Central memory CD4-positive, alpha-beta T cell (primary cell): ENCODE results near the gene TIMELESS.
A peak's percentile ranks its signal among the peaks of the same experiment; 100 is the strongest.
"Not testable (repeated sequence)": the region's sequence is repeated elsewhere in the genome, so short reads cannot be mapped to it uniquely, and the experiment has no call there.

ENCODE experiments used
- DNase-seq: peaks from one replicate; pipeline ENCODE4 v3.0.0; 2022
- total RNA-seq, 3 experiments: gene quantifications; one replicate each; lab custom pipeline; 2026; lab: John Stamatoyannopoulos, UW

Gene TIMELESS, protein sequence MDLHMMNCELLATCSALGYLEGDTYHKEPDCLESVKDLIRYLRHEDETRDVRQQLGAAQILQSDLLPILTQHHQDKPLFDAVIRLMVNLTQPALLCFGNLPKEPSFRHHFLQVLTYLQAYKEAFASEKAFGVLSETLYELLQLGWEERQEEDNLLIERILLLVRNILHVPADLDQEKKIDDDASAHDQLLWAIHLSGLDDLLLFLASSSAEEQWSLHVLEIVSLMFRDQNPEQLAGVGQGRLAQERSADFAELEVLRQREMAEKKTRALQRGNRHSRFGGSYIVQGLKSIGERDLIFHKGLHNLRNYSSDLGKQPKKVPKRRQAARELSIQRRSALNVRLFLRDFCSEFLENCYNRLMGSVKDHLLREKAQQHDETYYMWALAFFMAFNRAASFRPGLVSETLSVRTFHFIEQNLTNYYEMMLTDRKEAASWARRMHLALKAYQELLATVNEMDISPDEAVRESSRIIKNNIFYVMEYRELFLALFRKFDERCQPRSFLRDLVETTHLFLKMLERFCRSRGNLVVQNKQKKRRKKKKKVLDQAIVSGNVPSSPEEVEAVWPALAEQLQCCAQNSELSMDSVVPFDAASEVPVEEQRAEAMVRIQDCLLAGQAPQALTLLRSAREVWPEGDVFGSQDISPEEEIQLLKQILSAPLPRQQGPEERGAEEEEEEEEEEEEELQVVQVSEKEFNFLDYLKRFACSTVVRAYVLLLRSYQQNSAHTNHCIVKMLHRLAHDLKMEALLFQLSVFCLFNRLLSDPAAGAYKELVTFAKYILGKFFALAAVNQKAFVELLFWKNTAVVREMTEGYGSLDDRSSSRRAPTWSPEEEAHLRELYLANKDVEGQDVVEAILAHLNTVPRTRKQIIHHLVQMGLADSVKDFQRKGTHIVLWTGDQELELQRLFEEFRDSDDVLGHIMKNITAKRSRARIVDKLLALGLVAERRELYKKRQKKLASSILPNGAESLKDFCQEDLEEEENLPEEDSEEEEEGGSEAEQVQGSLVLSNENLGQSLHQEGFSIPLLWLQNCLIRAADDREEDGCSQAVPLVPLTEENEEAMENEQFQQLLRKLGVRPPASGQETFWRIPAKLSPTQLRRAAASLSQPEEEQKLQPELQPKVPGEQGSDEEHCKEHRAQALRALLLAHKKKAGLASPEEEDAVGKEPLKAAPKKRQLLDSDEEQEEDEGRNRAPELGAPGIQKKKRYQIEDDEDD
- 11.2 to 59.1 (median 13.2) reads per million in 3 experiments for total RNA-seq

DNA sequence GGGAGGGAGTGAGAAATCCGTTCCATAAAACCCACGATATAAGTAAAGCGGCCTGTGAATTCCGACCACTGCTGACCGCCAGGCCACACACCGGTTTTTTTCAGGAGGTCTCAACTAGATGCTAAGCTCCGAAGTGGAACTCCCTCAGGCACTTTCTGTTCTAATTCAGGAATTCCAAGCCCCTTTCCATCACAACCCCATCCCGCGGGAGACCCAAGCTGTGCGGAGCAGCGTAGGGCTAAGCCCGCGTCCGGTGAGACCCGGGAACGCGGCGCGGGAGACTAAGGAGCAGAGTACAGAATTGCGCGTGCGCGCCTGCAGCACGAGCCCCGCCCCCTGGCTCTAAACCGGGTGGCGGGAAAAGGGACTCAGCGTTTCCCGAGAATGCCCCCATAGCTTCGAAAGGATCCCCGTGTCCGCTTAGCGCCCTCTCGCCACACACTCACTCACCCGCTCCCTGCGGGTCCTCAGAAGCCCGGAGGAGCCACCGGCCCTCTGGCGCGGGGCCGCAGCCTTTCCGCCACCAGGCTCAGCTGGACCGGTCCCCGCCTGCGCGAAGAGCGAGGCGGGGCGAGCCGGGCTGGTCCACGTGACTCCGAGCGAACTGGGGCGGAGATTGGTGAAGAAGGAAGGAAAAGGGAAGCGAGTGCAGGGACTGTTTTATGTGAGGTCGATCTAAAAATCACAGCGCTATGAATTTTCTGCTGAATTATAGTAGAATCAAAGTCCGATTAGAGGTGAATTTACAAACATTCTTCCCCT lies at the start of gene TIMELESS:
Gene TIMELESS (minus strand): TSS at position 567 of the 762 bp plus-strand sequence. CDS start 15,256 bp downstream, outside the sequence.
- DNase-seq: peak; percentile 84

DNA sequence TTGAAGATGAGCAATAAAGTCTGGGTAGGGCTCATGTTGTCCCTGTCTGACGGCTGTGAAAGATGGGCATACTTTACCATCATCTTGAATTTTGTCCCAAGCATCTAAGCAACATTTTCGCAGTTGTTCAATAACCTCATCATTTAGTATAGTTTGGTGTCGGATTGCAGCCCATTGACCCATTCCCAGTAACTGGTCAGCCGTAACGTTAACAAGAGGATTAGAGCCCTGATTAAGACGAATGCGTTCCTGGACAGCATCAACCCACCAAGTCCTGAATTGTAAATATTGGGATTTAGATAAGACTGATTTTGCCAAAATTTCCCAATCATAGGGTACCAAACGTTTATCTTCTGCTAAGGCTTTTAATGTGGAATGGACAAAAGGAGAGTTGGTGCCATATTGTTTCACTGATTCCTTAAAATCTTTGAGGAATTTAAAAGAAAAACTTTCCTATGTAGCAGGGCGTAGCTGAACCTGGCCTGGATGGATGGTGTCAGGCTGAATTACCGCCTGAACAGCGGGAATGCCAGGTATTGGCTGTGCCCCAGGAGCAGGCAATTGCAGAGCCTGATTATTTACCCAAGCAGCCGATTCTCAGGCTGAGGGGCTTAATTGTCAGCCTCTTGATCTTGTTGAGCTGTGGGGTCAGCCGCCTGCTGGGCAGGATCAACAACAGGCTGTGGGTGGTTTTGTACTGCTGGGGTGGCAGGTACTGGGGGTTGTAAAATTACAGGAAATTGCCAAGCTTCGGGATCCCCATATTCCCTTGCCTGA lies 49.1 kb upstream of the TIMELESS start:
- DNase-seq: not testable (repeated sequence)

DNA sequence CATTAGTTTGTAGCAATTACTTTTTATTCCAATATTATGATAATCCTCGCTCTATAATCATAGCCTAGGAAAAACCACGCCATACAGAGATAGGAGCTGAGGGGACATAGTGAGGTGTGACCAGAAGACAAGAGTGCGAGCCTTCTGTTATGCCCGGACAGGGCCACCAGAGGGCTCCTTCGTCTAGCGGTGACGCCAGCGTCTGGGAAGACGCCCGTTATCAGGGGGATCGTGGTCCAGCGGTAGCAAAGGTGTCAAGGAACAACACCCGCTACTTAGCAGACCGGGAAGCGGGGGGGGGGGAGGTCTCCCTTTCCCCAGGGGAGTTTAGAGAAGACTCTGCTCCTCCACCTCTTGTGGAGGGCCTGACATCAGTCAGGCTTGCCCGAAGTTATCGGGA lies 47.5 kb upstream of the TIMELESS start:
- peak; percentile 9 for DNase-seq

DNA sequence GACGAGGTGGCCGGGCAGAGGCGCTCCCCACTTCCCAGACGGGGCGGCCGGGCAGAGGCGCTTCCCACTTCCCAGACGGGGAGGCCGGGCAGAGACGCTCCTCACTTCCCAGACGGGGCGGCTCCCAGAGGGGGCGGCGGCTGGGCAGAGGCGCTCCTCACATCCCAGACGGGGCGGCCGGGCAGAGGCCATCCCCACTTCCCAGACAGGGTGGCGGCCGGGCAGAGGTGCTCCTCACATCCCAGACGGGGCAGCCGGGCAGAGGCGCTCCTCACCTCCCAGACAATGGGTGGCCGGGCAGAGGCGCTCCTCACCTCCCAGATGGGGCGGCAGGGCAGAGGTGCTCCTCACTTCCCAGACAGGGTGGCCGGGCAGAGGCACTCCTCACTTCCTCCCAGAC lies 45.3 kb upstream of the TIMELESS start:
- not testable (repeated sequence) for DNase-seq

DNA sequence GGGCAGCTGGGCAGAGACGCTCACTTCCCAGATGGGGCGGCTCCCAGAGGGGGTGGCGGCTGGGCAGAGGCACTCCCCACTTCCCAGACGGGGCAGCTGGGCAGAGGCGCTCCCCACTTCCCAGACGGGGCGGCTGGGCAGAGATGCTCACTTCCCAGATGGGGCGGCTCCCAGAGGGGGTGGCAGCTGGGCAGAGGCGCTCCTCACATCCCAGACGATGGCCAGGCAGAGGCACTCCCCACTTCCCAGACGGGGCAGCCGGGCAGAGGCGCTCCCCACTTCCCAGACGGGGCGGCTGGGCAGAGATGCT lies 44.8 kb upstream of the TIMELESS start:
- not testable (repeated sequence) for DNase-seq

DNA sequence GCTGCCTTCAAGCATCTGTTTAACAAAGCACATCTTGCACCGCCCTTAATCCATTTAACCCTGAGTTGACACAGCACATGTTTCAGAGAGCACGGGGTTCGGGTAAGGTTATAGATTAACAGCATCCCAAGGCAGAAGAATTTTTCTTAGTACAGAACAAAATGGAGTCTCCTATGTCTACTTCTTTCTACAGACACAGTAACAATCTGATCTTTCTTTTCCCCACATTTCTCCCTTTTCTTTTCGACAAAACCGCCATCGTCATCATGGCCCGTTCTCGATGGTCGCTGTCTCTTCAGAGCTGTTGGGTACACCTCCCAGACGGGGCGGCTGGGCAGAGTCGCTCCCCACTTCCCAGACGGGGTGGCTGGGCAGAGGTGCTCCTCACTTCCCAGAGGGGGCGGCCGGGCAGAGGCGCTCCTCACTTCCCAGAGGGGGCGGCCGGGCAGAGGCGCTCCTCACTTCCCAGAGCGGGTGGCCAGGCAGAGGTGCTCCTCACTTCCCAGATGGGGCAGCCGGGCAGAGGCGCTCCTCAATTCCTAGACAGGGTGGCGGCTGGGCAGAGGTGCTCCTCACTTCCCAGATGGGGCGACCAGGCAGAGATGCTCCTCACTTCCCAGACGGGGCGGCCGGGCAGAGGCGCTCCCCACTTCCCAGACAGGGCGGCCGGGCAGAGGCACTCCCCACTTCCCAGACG lies 44.3 kb upstream of the TIMELESS start:
- not testable (repeated sequence) for DNase-seq

DNA sequence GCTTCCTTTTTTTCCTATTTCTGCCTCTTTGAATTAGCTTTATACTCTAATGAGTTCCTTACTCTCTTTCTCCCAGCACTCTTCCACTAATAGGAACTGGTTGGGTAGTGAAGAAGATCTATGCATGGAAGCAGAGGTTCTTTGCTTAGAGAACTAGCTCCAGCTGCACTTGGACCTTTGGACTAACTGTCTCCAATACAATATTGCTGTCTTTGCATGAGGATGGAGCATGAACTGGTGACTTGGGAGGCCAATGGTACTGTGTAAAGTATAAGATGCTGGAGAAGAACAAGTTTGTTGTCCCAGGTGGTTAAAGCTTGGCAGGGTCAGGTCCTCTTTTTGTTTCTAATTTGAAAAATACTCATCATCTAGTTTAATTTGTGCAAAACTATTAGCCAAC lies 41.1 kb upstream of the TIMELESS start:
- DNase-seq: no peak

DNA sequence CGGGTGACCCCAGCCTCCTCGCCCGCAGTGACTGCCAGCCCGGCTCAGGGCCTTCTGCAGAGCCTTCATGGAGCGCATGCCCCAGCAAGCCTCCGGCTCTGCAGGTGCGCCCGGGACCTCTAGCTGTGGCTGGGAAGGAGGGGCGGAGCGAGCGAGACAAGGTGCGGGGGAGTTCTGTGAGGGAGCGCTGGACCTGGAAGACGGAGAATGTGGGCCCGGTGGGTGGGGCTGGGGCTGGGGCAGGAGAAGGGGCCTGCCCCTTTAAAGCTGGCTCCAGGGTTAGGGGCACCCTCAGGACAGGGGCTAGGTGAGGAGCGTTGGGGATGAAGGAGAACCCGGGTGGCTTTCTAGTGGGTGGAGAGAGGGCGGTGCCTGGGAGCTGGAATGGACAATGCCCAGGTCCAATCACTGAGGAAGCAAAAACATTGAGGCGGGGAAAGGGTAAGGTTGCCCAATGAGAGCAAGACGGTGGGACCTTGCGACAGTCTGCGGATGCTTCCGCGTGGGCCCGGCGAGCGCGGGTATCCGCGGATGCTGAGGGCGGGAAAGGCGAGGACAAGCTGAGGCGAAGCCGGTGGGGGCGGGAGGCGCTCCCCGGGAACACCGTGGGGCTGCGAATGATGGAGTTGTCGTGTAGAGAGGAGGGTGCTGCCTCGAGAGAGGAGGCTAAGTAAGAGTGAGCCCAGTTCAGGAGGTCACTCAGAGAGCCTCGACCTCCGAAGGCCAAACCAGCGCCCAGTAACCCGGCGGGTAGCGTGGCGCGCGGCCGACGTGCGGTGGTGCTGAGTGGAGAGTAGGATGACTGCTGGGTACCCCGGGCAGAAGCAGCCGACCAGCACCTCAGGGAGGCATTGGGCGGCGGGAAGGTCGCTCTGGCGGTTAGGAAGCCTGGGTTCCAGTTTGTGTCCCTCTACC lies 39.1 kb upstream of the TIMELESS start, which contains the start of gene GLS2:
Gene GLS2 (minus strand): TSS at position 121 of the 915 bp plus-strand sequence. CDS start 43 bp downstream, at position 78.
- peak; percentile 79 for DNase-seq

DNA sequence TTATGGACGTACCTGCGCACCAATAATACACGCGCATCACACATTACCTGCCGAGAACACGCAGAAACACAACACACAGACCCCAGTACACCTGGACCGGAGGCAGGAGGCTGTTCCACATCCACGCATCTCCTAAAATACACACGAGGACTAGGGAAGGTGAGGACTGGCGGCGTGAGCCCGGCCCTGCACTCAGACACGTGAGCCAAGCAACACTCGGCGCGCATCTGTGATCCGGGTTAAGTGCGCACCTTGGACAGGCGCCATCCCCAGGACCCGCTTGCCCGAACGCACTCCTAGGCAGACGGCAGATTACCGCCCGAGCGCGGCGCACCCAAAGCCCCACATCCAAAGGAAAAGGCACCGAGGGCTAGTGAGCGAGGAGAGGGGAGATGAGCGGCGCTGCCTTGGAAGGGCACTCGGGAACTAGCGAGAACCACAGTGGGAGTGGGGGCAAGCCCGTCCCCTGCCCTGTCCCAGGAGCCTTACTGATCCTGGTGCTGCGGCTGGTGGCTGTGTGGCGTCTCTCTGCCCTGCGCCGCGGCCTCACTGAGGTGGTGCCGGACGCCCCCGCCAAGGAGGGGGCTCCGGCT lies 38.3 kb upstream of the TIMELESS start:
- peak; percentile 17 for DNase-seq

DNA sequence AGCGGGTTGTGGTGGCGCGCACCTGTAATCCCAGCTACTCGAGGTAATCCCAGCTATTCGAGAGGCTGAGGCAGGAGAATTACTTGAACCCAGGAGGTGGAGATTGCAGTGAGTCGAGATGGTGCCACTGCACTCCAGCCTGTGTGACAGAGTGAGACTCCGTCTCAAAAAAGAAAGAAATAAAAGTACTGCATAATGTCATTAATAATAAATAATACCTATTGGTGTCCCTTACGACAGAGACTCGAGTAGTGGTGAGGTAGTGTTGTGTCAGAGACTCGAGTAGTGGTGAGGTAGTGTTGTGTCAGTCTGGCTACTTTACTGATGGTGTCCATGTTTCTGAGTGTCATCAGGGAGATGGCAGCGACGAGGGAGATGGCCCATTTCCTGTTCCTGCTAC lies 37.5 kb upstream of the TIMELESS start:
- no peak for DNase-seq

DNA sequence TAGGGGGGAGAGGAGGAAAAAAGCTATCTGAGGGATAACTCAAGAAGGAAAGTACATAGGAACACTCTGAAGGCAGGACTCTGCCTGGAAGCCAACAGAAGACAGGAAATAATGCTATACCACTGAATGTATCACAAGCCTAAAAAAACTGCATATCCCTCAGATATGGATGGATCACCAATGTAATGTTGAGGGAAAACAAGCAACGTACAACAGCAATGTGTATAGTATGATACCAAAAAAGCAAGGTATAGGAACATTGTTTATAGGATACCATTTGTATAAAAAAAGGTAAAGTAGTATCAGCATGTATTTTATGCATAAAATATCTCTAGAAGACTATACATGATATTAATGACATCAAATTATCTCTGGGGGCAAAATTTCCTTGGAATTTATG lies 35.3 kb upstream of the TIMELESS start:
- DNase-seq: no peak

DNA sequence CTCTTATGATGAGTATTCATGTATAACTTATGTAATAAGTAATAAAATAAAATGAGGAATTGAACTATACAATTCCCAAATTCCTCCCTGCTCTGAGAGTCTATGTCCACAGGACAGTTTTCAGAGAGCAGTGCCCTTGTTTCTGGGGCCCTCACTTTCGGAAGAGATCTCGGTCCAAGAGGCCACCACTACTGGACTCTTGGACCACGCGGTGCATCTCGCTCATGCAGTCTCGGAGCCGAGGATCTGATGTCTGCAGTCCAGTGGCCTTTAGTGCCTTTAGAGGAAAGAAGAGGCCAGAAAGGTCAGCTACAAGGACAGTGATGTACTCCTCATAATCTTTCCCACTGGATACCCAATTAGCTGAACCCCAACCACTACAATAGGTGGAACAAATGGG lies 30.4 kb upstream of the TIMELESS start:
- DNase-seq: no peak

DNA sequence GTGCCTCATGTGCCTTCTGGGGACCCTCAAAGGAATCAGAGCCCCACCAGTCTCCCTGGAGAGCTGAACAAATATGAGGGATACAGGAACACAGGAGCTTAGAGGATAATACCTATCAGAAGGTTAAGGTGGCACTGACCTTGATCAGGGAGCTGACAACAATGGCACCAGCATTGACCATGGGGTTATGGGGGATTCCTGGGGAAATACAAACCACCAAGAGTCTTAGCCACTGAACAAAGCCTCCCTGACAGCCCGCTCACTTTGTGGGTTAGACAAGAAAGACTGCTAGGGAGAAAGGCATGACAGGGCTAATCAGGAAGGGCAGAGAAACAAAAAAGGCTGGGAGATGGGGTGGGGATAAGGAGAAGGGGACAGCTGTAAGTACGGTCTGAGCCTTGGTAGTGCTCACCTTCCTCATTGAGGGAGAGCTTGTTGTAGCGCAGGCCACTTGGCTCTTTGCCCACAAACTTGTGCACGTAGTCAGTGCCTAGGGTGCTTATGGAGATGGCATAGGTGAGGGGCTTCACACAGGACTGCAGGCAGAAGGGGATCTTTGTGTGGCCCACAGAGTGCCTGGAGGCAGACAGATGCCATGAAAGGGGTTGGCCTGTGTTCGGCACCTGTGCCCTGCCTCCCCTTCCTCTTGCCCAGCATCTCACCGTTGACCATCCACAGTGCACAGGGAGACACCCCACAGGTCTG lies 28.4 kb upstream of the TIMELESS start:
- no peak for DNase-seq

DNA sequence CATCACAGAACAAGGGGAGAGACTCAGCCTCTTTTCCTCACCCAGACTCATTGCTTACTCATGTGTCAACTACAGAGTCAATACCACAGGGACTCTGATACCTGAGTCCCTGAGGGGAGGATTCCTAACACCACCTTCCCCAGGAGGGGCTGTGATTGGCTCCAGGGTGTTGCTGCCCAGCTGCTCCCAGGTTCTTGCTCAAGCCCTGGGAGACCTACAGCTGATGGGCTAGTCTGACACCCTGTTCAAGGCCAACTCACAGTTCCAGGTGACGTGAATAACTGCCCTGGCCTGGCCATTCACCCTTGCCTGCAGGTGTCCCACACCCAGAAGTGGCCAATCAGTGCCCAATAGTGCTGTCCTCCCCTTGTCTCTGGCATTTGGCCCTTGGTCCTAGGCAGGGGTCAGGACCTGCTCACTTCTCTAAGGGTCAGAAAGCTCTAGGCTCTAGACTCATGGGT lies 27.8 kb upstream of the TIMELESS start:
- DNase-seq: no peak

DNA sequence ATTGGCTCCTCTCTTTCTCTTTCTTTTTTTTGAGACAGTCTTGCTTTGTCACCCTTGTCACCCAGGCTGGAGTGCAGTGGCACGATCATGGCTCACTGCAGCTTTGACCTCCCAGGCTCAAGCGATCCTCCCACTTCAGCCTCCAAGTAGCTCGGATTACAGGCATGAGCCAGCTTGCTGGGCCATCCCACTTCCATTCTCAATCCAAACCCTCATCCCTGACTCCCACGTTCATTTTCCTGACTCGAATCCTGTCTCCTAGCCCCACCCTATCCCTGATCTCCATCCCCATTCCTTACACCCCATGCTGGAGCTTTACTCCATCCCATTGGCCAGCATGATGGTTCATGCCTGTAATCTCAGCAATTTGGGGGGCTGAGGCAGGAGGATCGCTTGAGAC lies 26.9 kb upstream of the TIMELESS start:
- DNase-seq: no peak

DNA sequence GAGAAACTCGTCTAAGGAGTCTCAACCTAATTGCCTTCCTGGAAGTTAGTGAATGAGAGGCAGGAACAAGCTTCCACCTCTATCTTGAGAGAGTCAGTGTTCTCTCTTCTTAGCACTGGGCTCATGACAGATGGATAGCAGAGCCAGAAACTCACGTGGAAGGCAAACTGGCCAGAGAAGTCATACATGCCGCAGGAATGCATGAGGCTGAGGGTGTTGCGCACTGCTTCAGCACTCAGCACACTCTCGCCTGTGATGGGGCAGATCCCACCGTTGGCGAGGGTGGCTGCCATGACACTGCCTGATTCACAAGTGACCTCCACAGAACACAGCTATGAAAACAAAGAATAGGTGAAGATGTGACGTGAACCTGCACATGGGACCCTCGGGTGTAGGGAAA lies 25.2 kb upstream of the TIMELESS start:
- DNase-seq: no peak

DNA sequence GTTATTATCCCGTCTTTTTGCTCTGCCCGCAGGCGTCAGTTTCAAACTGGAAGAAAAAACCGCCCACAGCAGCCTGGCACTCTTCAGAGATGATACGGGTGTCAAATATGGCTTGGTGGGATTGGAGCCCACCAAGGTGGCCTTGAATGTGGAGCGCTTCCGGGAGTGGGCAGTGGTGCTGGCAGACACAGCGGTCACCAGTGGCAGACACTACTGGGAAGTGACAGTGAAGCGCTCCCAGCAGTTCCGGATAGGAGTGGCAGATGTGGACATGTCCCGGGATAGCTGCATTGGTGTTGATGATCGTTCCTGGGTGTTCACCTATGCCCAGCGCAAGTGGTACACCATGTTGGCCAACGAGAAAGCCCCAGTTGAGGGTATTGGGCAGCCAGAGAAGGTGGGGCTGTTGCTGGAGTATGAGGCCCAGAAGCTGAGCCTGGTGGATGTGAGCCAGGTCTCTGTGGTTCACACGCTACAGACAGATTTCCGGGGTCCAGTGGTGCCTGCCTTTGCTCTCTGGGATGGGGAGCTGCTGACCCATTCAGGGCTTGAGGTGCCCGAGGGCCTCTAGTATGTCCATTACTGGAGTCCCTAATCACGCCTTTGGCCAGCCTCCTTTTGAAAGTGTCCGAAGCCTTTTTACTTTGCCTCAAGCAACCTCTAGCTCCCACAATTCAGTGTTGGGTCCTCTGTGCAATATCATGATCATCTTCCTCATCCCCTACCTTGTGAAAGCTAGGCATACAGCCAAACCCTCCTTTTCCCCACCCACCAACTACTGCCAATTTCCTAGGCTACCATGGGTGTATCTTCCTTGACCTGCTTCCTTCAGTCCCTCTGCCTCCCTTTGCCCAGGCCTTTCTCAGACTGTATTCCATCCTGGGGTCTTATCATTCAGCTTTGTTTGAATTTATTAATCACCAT lies 20.0 kb upstream of the TIMELESS start:
- DNase-seq: no peak
